IPS-NIHi7 (cell line): ENCODE measurements around the gene SCAI.
"Not testable (repeated sequence)": the region's sequence is repeated elsewhere in the genome, so short reads cannot be mapped to it uniquely, and the experiment has no call there.

ENCODE experiments used
- DNase-seq: peaks from one replicate; pipeline ENCODE4 v3.0.0; 2012; ENCODE audit warnings: mixed read lengths; ENCODE audit errors: extremely low spot score

Gene SCAI

DNA sequence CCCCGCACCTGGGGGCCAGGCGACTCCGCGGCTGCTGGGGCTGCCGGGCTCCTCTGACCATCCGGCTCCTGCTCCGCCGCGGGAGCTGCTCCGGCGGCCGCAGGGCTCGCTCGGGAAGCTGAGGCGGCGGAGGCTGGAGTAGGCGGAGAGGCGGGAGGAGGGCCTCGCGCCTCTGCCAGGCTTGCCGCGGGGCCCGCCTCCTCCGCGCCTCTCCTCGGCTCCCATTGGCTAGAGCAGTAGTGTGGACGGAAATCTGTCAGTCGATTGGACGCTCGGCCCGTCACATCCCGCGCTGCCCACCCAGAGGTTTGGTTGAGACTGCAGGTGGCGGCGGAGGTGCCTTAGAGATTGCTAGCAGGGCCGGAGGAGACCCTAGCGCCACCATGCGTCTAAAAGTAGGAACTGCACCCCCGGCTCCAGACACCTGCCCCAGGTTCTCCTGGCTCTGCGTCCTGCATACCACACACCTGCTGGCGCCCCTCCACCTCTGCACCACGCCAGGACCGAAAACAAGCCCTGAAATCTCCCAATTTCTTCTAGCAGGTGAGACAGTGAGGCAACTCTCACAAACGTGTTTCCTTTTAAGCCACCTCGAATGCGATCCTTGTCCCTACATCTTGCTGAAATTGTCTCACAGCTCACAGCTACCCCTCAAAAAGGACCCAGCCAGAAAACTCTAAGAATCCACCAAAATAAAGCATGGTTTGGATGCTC is at the start of gene SCAI:
SCAI (minus strand) TSS at position 152 of the 714 bp plus-strand sequence; CDS start at position 61, 91 bp downstream.
- DNase-seq = peak; percentile 100

GRCh38 chr9:125190361-125190801 is 47.1 kb upstream of the SCAI start:
- no peak for DNase-seq

GRCh38 chr9:125189361-125190289 is 46.3 kb upstream of the SCAI start, which contains the start of gene PPP6C:
PPP6C (minus strand) TSS chr9:125189803; CDS start chr9:125189718, 85 bp downstream.
- peak; percentile 98 for DNase-seq

GRCh38 chr9:125189011-125189360 is 45.7 kb upstream of the SCAI start:
- peak; percentile 29 for DNase-seq

- no peak for DNase-seq
Measured at GRCh38 chr9:125183561-125183960, 40.2 kb upstream of the SCAI start.

- DNase-seq = no peak
Measured at GRCh38 chr9:125183054-125183453, 39.7 kb upstream of the SCAI start.

DNA sequence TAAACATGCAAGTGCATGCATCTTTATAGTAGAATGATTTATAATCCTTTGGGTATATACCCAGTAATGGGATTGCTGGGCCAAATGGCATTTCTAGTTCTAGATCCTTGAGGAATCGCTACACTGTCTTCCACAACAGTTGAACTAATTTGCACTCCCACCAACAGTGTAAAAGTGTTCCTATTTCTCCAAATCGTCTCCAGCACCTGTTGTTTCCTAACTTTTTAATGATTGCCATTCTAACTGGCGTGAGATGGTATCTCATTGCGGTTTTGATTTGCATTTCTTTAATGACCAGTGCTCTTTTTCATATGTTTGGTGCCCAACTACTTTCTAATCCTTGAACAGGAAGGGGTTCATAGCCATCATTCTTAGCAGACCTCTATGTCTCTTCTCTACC is 38.4 kb upstream of the SCAI start:
- DNase-seq = not testable (repeated sequence)

DNA sequence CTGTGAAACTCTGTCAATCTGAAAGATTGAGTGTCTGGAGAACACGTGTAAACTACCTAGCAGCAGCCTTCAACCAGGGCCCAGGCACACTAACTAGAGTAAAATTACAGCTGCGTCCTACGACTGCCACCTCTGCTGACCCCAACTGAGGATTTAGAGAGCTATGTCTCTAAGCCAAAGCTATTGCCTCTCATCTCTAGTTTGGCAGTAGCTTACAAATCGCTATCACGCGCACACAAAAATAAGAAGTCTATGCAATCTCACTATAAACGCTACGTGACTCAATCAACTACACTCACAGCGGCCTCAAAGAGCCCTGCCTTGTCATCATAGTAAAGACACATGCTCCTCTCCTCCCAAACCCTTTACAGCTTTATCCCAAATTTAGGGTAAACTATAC is 37.5 kb upstream of the SCAI start:
- DNase-seq = no peak

GRCh38 chr9:125179776-125180175 is 36.4 kb upstream of the SCAI start:
- DNase-seq = not testable (repeated sequence)

DNA sequence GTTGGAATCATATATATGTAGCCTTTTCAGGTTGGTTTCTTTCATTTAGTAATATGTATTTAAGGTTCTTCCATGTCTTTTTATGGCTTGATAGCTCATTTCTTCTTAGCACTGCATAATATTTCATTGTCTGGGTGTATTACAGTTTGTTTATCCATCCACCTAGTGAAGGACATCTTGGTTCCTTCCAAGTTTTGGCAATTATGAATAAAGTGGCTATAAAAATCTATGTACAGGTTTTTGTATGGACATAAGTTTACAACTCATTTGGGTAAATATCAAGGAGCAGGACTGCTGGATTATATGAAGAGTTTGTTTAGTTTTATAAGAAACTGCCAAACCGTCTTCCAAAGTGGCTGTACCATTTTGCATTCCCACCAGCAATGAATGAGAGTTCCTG is 34.6 kb upstream of the SCAI start:
- no peak for DNase-seq

- no peak for DNase-seq
Measured at GRCh38 chr9:125176636-125177035, 33.3 kb upstream of the SCAI start.

- no peak for DNase-seq
Measured at GRCh38 chr9:125172031-125172755, 28.9 kb upstream of the SCAI start.

DNA sequence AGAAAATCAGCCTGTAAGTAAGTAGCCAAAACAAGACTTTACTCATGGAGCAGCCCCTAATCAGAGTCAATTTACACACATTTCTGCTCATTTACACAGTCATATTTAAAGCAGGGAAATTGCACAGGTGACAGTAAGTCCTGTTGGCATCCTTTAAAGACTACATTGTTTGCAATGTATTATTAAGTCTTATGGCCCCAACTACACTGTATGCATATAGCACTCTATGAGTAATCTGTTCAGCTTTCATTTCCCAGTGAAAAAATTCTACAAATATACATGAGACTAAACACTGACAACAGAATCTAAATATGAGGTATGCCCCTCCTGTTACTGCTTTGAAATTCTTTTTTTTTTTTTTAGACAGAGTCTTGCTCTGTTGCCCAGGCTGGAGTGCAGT is 26.6 kb upstream of the SCAI start:
- no peak for DNase-seq

GRCh38 chr9:125166762-125167161 is 23.4 kb upstream of the SCAI start:
- no peak for DNase-seq

GRCh38 chr9:125162891-125163290 is 19.6 kb upstream of the SCAI start:
- not testable (repeated sequence) for DNase-seq

- no peak for DNase-seq
Measured at GRCh38 chr9:125161284-125161918, 18.1 kb upstream of the SCAI start.

DNA sequence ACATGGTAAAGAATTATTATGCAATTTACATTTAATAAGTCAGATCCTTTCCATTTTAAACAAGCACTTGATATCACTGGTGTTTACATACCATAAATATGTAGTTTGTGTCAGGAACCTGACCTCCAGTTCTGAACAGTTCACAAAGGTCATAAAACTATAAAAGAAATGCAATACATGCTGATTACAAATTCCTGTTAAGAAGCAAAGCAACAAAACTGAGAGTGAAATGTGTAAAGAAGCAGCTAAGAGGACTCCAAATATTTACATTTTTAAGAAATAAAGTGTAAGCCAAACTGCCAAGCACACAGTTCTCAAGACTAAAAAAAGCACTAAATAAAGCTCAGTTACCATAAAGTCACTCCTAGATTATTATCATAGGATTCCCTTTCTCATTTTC is 17.4 kb upstream of the SCAI start:
- DNase-seq = no peak

DNA sequence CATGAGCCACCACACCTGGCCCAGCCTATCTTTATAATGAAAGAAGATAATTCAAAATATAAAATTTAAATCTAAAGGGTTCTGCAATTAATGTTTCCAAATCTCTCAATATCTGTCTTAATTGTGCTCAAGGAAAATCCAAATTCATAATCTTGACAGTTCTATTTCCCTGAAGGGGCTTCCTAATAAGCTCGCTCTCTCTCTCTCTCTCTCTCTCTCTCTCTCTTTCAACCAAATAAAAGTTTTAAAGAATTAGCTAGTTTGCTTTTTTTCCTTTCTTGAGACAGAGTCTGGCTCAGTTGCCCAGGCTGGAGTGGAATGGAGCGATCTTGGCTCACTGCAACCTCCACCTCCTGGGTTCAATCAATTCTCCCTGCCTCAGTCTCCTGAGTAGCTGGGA is 13.2 kb upstream of the SCAI start:
- DNase-seq = no peak

GRCh38 chr9:125153712-125154367 is 10.5 kb upstream of the SCAI start:
- DNase-seq = no peak

GRCh38 chr9:125151730-125152129 is 8.4 kb upstream of the SCAI start:
- no peak for DNase-seq
